ENCODE results near the gene RPL14.

- no peak for TF ChIP-seq CSDC2 (CRISPR knock-in tag; IDR thresholded peaks at IDR 0.05)
- TF ChIP-seq, protein P1, sequence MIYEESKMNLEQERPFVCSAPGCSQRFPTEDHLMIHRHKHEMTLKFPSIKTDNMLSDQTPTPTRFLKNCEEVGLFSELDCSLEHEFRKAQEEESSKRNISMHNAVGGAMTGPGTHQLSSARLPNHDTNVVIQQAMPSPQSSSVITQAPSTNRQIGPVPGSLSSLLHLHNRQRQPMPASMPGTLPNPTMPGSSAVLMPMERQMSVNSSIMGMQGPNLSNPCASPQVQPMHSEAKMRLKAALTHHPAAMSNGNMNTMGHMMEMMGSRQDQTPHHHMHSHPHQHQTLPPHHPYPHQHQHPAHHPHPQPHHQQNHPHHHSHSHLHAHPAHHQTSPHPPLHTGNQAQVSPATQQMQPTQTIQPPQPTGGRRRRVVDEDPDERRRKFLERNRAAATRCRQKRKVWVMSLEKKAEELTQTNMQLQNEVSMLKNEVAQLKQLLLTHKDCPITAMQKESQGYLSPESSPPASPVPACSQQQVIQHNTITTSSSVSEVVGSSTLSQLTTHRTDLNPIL (CRISPR knock-in tag; IDR thresholded peaks at IDR 0.05; ENCODE audit: low read depth): no peak
- TF ChIP-seq ARNTL (CRISPR knock-in tag; IDR thresholded peaks at IDR 0.05; ENCODE audit: borderline replicate concordance, low read depth): no peak
- TF ChIP-seq, protein P2, sequence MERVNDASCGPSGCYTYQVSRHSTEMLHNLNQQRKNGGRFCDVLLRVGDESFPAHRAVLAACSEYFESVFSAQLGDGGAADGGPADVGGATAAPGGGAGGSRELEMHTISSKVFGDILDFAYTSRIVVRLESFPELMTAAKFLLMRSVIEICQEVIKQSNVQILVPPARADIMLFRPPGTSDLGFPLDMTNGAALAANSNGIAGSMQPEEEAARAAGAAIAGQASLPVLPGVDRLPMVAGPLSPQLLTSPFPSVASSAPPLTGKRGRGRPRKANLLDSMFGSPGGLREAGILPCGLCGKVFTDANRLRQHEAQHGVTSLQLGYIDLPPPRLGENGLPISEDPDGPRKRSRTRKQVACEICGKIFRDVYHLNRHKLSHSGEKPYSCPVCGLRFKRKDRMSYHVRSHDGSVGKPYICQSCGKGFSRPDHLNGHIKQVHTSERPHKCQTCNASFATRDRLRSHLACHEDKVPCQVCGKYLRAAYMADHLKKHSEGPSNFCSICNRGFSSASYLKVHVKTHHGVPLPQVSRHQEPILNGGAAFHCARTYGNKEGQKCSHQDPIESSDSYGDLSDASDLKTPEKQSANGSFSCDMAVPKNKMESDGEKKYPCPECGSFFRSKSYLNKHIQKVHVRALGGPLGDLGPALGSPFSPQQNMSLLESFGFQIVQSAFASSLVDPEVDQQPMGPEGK (CRISPR knock-in tag; IDR thresholded peaks at IDR 0.05; ENCODE audit: borderline replicate concordance): no peak
- TF ChIP-seq CSRNP3 (CRISPR knock-in tag; IDR thresholded peaks at IDR 0.05): no peak
- TF ChIP-seq BACH2 (CRISPR knock-in tag; IDR thresholded peaks at IDR 0.05; ENCODE audit: borderline replicate concordance): no peak
Observed at GRCh38 chr3:40468018-40468417, 10.9 kb downstream of the RPL14 start.

All from SK-N-SH treated with all-trans-retinoic acid at 6 μM for 48 hours (cell line).